SJSA1 (cell line): ENCODE data around the gene KCNJ16. TPM values are rescaled to one million over a fixed set of nuclear protein-coding genes. Genes with fewer than 3 reads are reported as not detected.
A peak's percentile ranks its signal among the peaks of the same experiment; 100 is the strongest.

Source experiments
- DNase-seq, 2 experiments: peaks; one replicate each; pipeline ENCODE4 v3.0.0-alpha.2; 2015 to 2020; ENCODE audit warnings: low spot score in 2 of 2, low read depth in 1 of 2
- H3K27ac ChIP-seq: fragments of 250-450 bp; sonication (Bioruptor Pico); 2 replicates; pipeline ENCODE4 v1.5.1; 2020; ENCODE audit warnings: mild to moderate bottlenecking, moderate library complexity
- H3K27me3 ChIP-seq: fragments of 250-450 bp; sonication (Bioruptor Pico); replicated peaks from 2 replicates; pipeline ENCODE4 v1.5.1; 2020; ENCODE audit warnings: mild to moderate bottlenecking, moderate library complexity
- H3K36me3 ChIP-seq: fragments of 250-450 bp; sonication (Bioruptor Pico); 2 replicates; pipeline ENCODE4 v1.5.1; 2020; ENCODE audit warnings: mild to moderate bottlenecking
- H3K4me1 ChIP-seq: fragments of 250-450 bp; sonication (Bioruptor Pico); replicated peaks from 2 replicates; pipeline ENCODE4 v1.6.1; 2021; ENCODE audit warnings: mild to moderate bottlenecking
- H3K4me3 ChIP-seq: fragments of 250-450 bp; sonication (Bioruptor Pico); 2 replicates; pipeline ENCODE4 v1.5.1; 2020; ENCODE audit warnings: mild to moderate bottlenecking
- H3K9me3 ChIP-seq: fragments of 250-450 bp; sonication (Bioruptor Pico); replicated peaks from 2 replicates; pipeline ENCODE4 v1.5.1; 2020; ENCODE audit warnings: mild to moderate bottlenecking
- total RNA-seq: library from RNA; depleted of rRNA; stranded (reverse); fragments of >200 nt; shearing (Covaris generic); gene quantifications from 2 replicates; pipeline ENCODE4 v1.2.3, GENCODE V29; 2014

The KCNJ16 gene
- total RNA-seq, 1 experiment from 2014 or later: not detected

DNA sequence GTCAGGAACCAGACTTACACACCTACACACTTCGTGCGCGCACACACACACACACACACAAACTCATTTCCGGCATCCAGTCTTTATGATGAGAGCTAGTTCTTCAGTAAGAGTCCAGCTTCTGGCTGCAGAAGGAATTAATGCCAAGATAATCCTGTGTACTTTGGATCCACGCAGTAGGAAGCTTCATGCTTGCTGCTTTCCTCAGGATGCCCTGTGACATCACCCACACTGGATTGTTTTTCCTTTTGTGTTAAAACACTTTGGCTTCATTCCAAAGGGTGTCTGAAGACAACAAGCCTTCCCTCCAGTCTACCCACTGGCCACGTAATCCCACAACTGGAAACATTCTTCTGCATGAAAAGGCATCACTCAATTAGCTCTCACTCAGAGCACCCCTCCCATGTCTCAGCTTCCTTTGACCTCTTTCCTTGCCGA lies 35.4 kb downstream of the KCNJ16 start:
- Histone ChIP-seq H3K27me3 (no peaks in the 10 kb centered on the region), H3K9me3 (no peaks in the 10 kb centered on the region), H3K27ac (no peak overlapping the region), H3K4me1 (0 out of 2 replicates have a peak, but pooled peaks cover 3% of the 10 kb centered on the region), H3K4me3 (no peak overlapping the region), H3K36me3 (no peaks in the 10 kb centered on the region)
- peak in 1 of 2 experiments; percentile 21 for DNase-seq

GRCh38 chr17:70111201-70111600 lies 36.2 kb downstream of the KCNJ16 start:
- no peaks in the 10 kb centered on the region for H3K9me3 ChIP-seq
- H3K4me1 ChIP-seq: 0 out of 2 replicates have a peak, but pooled peaks cover 3% of the 10 kb centered on the region
- no peak overlapping the region for H3K27ac ChIP-seq
- no peak overlapping the region for H3K4me3 ChIP-seq
- no peaks in the 10 kb centered on the region for H3K36me3 ChIP-seq
- no peaks in the 10 kb centered on the region for H3K27me3 ChIP-seq
- DNase-seq: no peak

- DNase-seq: no peak
- no peak overlapping the region for H3K27ac ChIP-seq
- H3K36me3 ChIP-seq: no peaks in the 10 kb centered on the region
- H3K4me3 ChIP-seq: no peak overlapping the region
- H3K4me1 ChIP-seq: peaks cover 3% of the 10 kb centered on the region; the same call in 1 of the 2 replicates
- no peaks in the 10 kb centered on the region for H3K27me3 ChIP-seq
- H3K9me3 ChIP-seq: no peaks in the 10 kb centered on the region
Observed at GRCh38 chr17:70114405-70114804, 39.4 kb downstream of the KCNJ16 start.

GRCh38 chr17:70115126-70115525 lies 40.1 kb downstream of the KCNJ16 start:
- no peak for DNase-seq
- Histone ChIP-seq H3K36me3 (no peaks in the 10 kb centered on the region), H3K4me1 (peaks cover 7% of the 10 kb centered on the region; the same call in 1 of the 2 replicates), H3K27ac (no peak overlapping the region), H3K9me3 (no peaks in the 10 kb centered on the region), H3K27me3 (no peaks in the 10 kb centered on the region), H3K4me3 (no peak overlapping the region)

DNA sequence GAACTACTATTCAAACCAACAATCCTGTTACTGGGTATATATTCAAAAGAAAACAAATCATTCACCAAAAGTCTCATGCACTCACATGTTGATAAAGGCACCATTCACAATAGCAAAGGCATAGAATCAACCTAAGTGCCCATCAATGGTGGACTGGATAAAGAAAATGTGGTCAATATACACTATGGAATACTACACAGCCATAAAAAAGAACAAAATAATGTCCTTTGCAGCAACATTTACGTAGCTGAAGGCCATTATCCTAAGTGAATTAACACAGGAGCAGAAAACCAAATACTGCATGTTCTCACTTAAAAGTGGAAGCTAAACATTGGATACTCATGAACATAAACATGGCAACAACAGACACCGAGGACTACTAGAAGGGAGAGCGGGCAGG lies 41.9 kb downstream of the KCNJ16 start:
- no peaks in the 10 kb centered on the region for H3K9me3 ChIP-seq
- H3K4me3 ChIP-seq: no peak overlapping the region
- H3K27ac ChIP-seq: no peak overlapping the region
- H3K36me3 ChIP-seq: no peaks in the 10 kb centered on the region
- DNase-seq: no peak
- peaks cover 9% of the 10 kb centered on the region for H3K4me1 ChIP-seq
- H3K27me3 ChIP-seq: no peaks in the 10 kb centered on the region

DNA sequence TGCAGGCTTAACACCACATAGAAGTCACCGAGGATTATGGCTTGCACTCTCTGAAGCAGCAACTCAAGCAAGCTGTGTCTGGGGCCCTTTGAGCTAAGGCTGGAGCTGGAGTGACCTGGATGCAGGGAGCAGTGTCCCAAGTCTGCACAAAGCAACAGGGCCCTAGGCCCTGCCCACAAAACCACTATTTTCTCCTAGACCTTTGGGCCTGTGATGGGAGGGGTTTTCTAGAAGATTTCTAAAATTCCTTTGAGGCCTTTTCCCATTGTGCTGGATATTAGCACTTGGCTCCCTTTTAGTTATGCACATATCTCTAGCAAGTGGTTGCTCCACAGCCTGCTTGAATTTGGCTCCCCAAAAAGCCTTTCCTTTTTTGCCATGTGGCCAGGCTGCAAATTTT lies 44.5 kb downstream of the KCNJ16 start:
- Histone ChIP-seq H3K4me3 (no peak overlapping the region), H3K27me3 (no peaks in the 10 kb centered on the region), H3K36me3 (no peaks in the 10 kb centered on the region), H3K9me3 (no peaks in the 10 kb centered on the region), H3K4me1 (peaks cover 9% of the 10 kb centered on the region), H3K27ac (no peak overlapping the region)
- no peak for DNase-seq

GRCh38 chr17:70119983-70120382 lies 45.0 kb downstream of the KCNJ16 start:
- H3K27ac ChIP-seq: no peak overlapping the region
- H3K27me3 ChIP-seq: no peaks in the 10 kb centered on the region
- no peak for DNase-seq
- H3K4me1 ChIP-seq: peaks cover 9% of the 10 kb centered on the region
- no peaks in the 10 kb centered on the region for H3K36me3 ChIP-seq
- no peak overlapping the region for H3K4me3 ChIP-seq
- H3K9me3 ChIP-seq: no peaks in the 10 kb centered on the region

- no peak for DNase-seq
- H3K27me3 ChIP-seq: no peaks in the 10 kb centered on the region
- H3K4me3 ChIP-seq: no peak overlapping the region
- H3K36me3 ChIP-seq: no peaks in the 10 kb centered on the region
- peaks cover 9% of the 10 kb centered on the region for H3K4me1 ChIP-seq
- H3K9me3 ChIP-seq: no peaks in the 10 kb centered on the region
- no peak overlapping the region for H3K27ac ChIP-seq
Observed at GRCh38 chr17:70120425-70120824, 45.4 kb downstream of the KCNJ16 start.

- Histone ChIP-seq H3K27me3 (no peaks in the 10 kb centered on the region), H3K9me3 (no peaks in the 10 kb centered on the region)
- peak in 1 of 2 experiments; percentile 21 for DNase-seq
Observed at GRCh38 chr17:70121126-70121525, 46.1 kb downstream of the KCNJ16 start.

DNA sequence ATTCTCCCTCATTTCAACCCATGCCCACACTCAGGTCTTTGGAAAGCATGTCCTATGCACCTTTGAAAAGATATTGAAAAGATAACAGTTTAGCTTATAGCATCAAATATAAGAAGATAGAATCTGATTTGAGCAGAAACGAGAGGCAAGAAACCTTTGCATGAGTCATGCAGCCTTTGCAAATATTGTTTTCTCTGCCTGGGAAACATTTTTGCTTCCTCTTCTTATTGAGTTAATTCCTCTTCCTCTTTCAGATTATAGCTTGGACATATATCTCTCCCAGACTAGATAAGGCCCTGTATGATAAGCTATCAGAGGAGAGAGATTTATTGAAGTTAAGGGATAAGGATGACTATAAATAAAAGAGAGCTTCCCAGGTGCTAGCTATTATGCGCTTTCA lies 48.2 kb downstream of the KCNJ16 start:
- no peaks in the 10 kb centered on the region for H3K36me3 ChIP-seq
- H3K9me3 ChIP-seq: no peaks in the 10 kb centered on the region
- H3K27me3 ChIP-seq: no peaks in the 10 kb centered on the region
- H3K4me3 ChIP-seq: no peak overlapping the region
- H3K4me1 ChIP-seq: peaks cover 9% of the 10 kb centered on the region
- H3K27ac ChIP-seq: no peak overlapping the region
- DNase-seq: no peak

More at GRCh38 chr17:70121126-70121525, 46.1 kb downstream of the KCNJ16 start:
- Histone ChIP-seq H3K4me1 (peaks cover 9% of the 10 kb centered on the region), H3K36me3 (no peaks in the 10 kb centered on the region), H3K4me3 (no peak overlapping the region), H3K27ac (no peak overlapping the region)

GRCh38 chr17:70124723-70125122 lies 49.7 kb downstream of the KCNJ16 start:
- H3K36me3 ChIP-seq: no peaks in the 10 kb centered on the region
- no peak for DNase-seq
- peaks cover 9% of the 10 kb centered on the region for H3K4me1 ChIP-seq
- no peak overlapping the region for H3K27ac ChIP-seq
- H3K9me3 ChIP-seq: no peaks in the 10 kb centered on the region
- H3K4me3 ChIP-seq: no peak overlapping the region
- H3K27me3 ChIP-seq: no peaks in the 10 kb centered on the region

DNA sequence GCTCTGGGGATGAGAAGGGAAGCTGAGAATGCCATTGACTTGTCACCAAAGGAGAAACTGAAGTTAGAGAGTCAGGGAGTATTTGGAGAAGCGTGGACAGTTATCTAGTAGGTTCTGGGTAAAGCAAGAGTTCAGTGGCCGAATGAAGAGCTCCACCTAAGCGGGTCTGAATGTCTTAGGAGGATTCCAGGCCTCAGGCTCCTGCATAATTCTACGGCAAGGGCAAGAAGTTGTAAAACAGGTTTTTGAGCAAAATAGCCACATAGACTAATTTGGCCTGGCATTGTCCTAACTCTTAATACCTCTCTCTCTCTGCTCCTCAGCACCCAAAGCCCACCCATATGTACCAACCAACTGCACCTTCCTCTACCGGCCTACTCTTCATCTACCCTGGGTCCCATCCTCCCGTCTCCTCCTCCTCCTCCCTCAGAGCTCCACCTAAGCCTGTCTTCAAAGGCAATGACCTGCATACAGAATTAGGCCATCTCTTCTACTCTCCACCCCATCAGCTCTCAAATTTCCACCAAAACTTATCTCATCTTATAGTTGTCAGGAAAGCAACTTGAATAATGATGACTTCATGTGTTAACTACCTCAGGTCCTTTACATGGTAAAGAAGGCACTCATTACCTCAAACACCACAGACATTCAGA lies 52.3 kb downstream of the KCNJ16 start:
- Histone ChIP-seq H3K4me1 (no peaks in the 10 kb centered on the region), H3K36me3 (no peaks in the 10 kb centered on the region), H3K9me3 (no peaks in the 10 kb centered on the region), H3K4me3 (no peak overlapping the region), H3K27me3 (no peaks in the 10 kb centered on the region), H3K27ac (no peak overlapping the region)
- no peak for DNase-seq

DNA sequence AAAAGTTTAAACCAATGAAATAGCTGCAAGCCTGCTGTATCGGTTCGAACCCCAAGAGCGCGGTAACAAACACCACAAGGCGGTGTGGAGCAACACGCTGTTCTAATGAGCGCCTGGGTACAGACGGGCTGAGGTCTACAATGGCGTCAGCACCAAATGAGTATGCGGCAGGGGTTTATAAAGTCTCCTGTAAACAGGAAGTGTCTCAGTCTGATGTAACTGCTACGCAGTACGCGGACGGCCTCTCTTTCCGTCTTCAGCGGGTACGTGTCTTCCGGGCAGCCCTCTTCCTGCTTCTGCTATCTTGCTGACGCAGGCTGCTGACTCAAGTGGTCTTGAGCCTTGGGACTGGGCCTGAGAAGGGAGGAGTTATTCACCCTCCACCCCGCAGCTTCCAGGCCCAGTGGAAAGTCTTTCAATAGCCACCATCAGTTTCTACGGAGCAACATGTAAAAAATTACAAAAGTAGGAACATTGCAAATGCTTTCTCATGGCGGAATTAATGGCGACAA lies 53.8 kb downstream of the KCNJ16 start:
- DNase-seq: no peak
- H3K4me3 ChIP-seq: no peak overlapping the region
- H3K27me3 ChIP-seq: no peaks in the 10 kb centered on the region
- H3K4me1 ChIP-seq: no peaks in the 10 kb centered on the region
- no peaks in the 10 kb centered on the region for H3K9me3 ChIP-seq
- no peak overlapping the region for H3K27ac ChIP-seq
- no peaks in the 10 kb centered on the region for H3K36me3 ChIP-seq

GRCh38 chr17:70130289-70130688 lies 55.3 kb downstream of the KCNJ16 start:
- no peaks in the 10 kb centered on the region for H3K36me3 ChIP-seq
- H3K4me3 ChIP-seq: no peak overlapping the region
- H3K4me1 ChIP-seq: no peaks in the 10 kb centered on the region
- DNase-seq: no peak
- no peaks in the 10 kb centered on the region for H3K9me3 ChIP-seq
- H3K27ac ChIP-seq: no peak overlapping the region
- H3K27me3 ChIP-seq: no peaks in the 10 kb centered on the region
